ENCODE results near the gene BTBD9. TPM values are rescaled to one million over a fixed set of nuclear protein-coding genes. Genes with fewer than 3 reads are reported as not detected.

Gene BTBD9
- total and polyA plus RNA-seq, 2 donors (not counting 1 experiment from before 2014, with no cell fraction given), result 4.1 to 48.9 TPM

DNA sequence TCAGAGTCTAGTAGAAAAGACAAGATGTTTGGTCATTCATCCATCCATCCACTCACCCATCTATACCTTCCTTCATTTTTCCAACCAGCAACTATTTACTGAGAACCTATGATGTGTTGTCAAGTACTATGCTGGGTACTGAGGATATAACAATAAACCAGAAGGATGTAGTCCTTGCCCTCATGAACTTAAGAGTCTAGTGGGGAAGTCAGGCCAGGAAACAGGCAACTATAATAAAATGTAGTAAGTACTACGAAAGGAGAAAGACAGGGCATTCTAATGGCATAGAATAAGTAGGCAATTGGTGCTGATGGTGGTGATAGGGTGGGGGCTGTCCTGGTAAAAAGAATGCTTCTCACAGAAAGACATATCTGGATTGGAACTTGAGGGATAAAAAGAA, 245.7 kb downstream of the BTBD9 start:
- Histone ChIP-seq H3K9me3 (ENCODE audit: control extremely low read depth in 1 of 3, control insufficient read depth in 2 of 3, insufficient read depth in 1 of 3, low read length in 2 of 3) (no peaks in the 10 kb centered on the region), H3K4me2 (replicated peaks; ENCODE audit: low read depth, low read length, poor library complexity, severe bottlenecking) (no peak overlapping the region), H3K27ac (ENCODE audit: low read length in 2 of 2) (no peak overlapping the region), H3K4me1 (ENCODE audit: control insufficient read depth in 2 of 2, insufficient read depth in 2 of 2, low read length in 2 of 2) (no peaks in the 10 kb centered on the region), H4K20me1 (ENCODE audit: control insufficient read depth, insufficient read depth, low read length, poor library complexity, severe bottlenecking) (no peaks in the 10 kb centered on the region), H3K27me3 (replicated peaks in 1 of 4; ENCODE audit: control extremely low read depth in 1 of 4, control insufficient read depth in 3 of 4, insufficient read depth in 4 of 4, low read length in 3 of 4) (no peaks in the 10 kb centered on the region), H3K36me3 (replicated peaks in 1 of 2; ENCODE audit: control extremely low read depth in 1 of 2, control insufficient read depth in 1 of 2, extremely low read depth in 1 of 2, insufficient read depth in 2 of 2, low read length in 1 of 2) (no peaks in the 10 kb centered on the region), H3K9ac (ENCODE audit: low read length) (no peak overlapping the region), H2AFZ (ENCODE audit: insufficient read depth, low read depth, low read length, poor library complexity, severe bottlenecking) (no peak overlapping the region), H3K79me2 (ENCODE audit: control insufficient read depth, insufficient read depth, low read length) (no peaks in the 10 kb centered on the region), H3K4me3 (ENCODE audit: control extremely low read depth in 1 of 5, extremely low read depth in 1 of 5, insufficient read depth in 1 of 5, low read depth in 2 of 5, low read length in 4 of 5) (no peak overlapping the region)
- ChIA-PET CTCF (no interaction called here), POLR2A (no interaction called here)
- Mint-ChIP-seq H3K27ac (no peak overlapping the region), H3K4me3 (no peak overlapping the region), H3K27me3 (no peaks in the 10 kb centered on the region), H3K9me3 (ENCODE audit: insufficient read depth) (no peaks in the 10 kb centered on the region), H3K4me1 (peaks cover 5% of the 10 kb centered on the region)
- ATAC-seq (ENCODE audit: low read depth), result no peak
- TF ChIP-seq EZH2 (IDR thresholded peaks at IDR 0.05; ENCODE audit: borderline replicate concordance, insufficient read depth, low read depth, low read length, poor library complexity, severe bottlenecking), result no peak
- TF ChIP-seq, protein P1, sequence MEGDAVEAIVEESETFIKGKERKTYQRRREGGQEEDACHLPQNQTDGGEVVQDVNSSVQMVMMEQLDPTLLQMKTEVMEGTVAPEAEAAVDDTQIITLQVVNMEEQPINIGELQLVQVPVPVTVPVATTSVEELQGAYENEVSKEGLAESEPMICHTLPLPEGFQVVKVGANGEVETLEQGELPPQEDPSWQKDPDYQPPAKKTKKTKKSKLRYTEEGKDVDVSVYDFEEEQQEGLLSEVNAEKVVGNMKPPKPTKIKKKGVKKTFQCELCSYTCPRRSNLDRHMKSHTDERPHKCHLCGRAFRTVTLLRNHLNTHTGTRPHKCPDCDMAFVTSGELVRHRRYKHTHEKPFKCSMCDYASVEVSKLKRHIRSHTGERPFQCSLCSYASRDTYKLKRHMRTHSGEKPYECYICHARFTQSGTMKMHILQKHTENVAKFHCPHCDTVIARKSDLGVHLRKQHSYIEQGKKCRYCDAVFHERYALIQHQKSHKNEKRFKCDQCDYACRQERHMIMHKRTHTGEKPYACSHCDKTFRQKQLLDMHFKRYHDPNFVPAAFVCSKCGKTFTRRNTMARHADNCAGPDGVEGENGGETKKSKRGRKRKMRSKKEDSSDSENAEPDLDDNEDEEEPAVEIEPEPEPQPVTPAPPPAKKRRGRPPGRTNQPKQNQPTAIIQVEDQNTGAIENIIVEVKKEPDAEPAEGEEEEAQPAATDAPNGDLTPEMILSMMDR (IDR thresholded peaks at IDR 0.05), result no peak
- 100% methylated on average over 1 of the region's 1 CpG for WGBS (ENCODE audit: insufficient coverage)
- DNase-seq, result no peak
- intact Hi-C loops (cut with micrococcal nuclease), result no loop called here

DNA sequence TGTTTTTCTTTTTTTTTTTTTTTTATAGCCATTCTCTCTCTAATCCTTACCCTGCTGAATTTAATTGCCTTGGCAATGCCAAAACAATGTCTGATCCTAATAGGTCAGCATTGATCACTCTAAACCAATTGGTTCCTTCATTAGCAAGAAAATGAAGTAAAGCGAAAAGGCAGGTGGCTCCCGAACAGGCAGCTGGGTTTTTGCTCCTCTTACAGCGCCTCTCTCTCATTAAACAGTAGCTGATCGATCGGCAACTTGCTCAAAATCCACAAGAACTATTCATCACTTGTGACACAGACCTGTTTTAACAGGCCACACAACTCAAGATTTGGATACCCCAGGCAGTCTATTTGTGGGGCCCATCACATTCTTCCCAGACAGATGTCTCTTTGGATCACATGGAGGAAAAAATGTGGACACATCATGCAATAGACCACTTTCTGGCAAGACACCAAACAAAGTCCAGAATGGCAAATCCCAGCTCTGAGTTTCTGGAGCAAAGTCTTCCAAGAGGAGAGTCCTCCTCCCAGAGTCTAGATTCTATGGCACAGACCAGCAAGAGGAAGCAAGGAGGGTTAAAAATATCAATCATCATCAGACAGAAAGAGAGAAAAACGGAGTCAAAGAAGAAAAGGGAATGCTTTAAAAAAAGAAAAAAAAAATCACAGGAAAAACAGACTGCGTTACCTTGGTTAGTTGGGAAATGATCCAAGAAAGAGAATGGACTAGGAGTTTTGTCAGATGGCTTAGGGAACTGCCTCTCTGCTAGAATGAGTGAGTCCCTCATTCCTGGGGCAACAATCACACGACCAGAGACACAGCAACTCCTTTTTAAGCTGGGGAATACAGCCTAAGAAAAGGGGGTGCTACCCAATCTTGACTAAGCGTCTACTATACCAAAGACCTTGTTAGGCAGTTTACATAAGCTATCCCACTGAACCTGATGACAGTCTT, 247.8 kb downstream of the BTBD9 start:
- H3K27ac Mint-ChIP-seq, result no peak overlapping the region
- H3K4me1 ChIP-seq (ENCODE audit: control insufficient read depth in 2 of 2, insufficient read depth in 2 of 2, low read length in 2 of 2), result no peaks in the 10 kb centered on the region
- no peaks in the 10 kb centered on the region for H3K79me2 ChIP-seq (ENCODE audit: control insufficient read depth, insufficient read depth, low read length)
- H3K9me3 ChIP-seq (ENCODE audit: control extremely low read depth in 1 of 3, control insufficient read depth in 2 of 3, insufficient read depth in 1 of 3, low read length in 2 of 3), result no peaks in the 10 kb centered on the region
- H3K4me3 ChIP-seq (ENCODE audit: control extremely low read depth in 1 of 5, extremely low read depth in 1 of 5, insufficient read depth in 1 of 5, low read depth in 2 of 5, low read length in 4 of 5), result no peak overlapping the region
- no peaks in the 10 kb centered on the region for H4K20me1 ChIP-seq (ENCODE audit: control insufficient read depth, insufficient read depth, low read length, poor library complexity, severe bottlenecking)
- no peaks in the 10 kb centered on the region for H3K27me3 ChIP-seq (replicated peaks in 1 of 4; ENCODE audit: control extremely low read depth in 1 of 4, control insufficient read depth in 3 of 4, insufficient read depth in 4 of 4, low read length in 3 of 4)
- no peak overlapping the region for H3K27ac ChIP-seq (ENCODE audit: low read length in 2 of 2)
- H3K9me3 Mint-ChIP-seq (ENCODE audit: insufficient read depth), result no peaks in the 10 kb centered on the region
- H3K4me3 Mint-ChIP-seq, result no peak overlapping the region
- H3K4me1 Mint-ChIP-seq, result peaks cover 5% of the 10 kb centered on the region
- no peak for TF ChIP-seq EZH2 (IDR thresholded peaks at IDR 0.05; ENCODE audit: borderline replicate concordance, insufficient read depth, low read depth, low read length, poor library complexity, severe bottlenecking)
- TF ChIP-seq, protein P1 (IDR thresholded peaks at IDR 0.05), result no peak
- ChIA-PET CTCF (interaction anchor here (0.7 kb wide), 1 partner anchor 101 kb away, joined by 3 read pairs; no protein-coding TSS in a partner anchor), POLR2A (interaction anchor here (0.7 kb wide), 1 partner anchor 706 kb away, joined by 7 read pairs; no protein-coding TSS in a partner anchor)
- WGBS (ENCODE audit: insufficient coverage), result 100% methylated on average over 1 of the region's 9 CpGs
- no peak overlapping the region for H3K9ac ChIP-seq (ENCODE audit: low read length)
- no peak overlapping the region for H3K4me2 ChIP-seq (replicated peaks; ENCODE audit: low read depth, low read length, poor library complexity, severe bottlenecking)
- intact Hi-C loops (cut with micrococcal nuclease), result no loop called here
- H3K27me3 Mint-ChIP-seq, result no peaks in the 10 kb centered on the region
- H3K36me3 ChIP-seq (replicated peaks in 1 of 2; ENCODE audit: control extremely low read depth in 1 of 2, control insufficient read depth in 1 of 2, extremely low read depth in 1 of 2, insufficient read depth in 2 of 2, low read length in 1 of 2), result no peaks in the 10 kb centered on the region
- H2AFZ ChIP-seq (ENCODE audit: insufficient read depth, low read depth, low read length, poor library complexity, severe bottlenecking), result no peak overlapping the region
- ATAC-seq (ENCODE audit: low read depth), result no peak
- no peak for DNase-seq

All from B cell (primary cell).